Pancreas (tissue), 10 donors: Measurements from ENCODE around the gene SP6. TPM values are rescaled to one million over a fixed set of nuclear protein-coding genes. Genes with fewer than 3 reads are reported as not detected.

Experiments used
- ATAC-seq, 4 donors: fragments of 200-7000 bp; cut with Tn5 transposase; one replicate each; pipeline versions ENCODE4 v1.8.0 to v1.9.1; 2020; ENCODE audit warnings: mild to moderate bottlenecking in 4 of 4, moderate library complexity in 4 of 4
- DNase-seq, 6 donors: peaks; one replicate each; pipeline ENCODE4 v3.0.0-alpha.2; 2020
- FAIRE-seq: peaks from 2 replicates; lab custom pipeline; 2012; peaks lifted over from hg19 to GRCh38; lab: Jason Lieb, UNC
- H3K27ac ChIP-seq, 4 donors: fragments of 200-600 bp; sonication (generic); 1 replicate in 3 of 4; 2 replicates in 1 of 4; pipeline versions ENCODE4 v1.5.0 to v1.8.0; 2020
- H3K27me3 ChIP-seq, 4 donors: fragments of 200-600 bp; one replicate each; pipeline ENCODE4 v1.8.0; 2021
- H3K36me3 ChIP-seq, 3 donors: fragments of 200-600 bp; sonication (generic) in 1 of 3; one replicate each; pipeline versions ENCODE4 v1.5.0 to v1.8.0; 2020 to 2021
- H3K4me1 ChIP-seq, 3 donors: fragments of 200-600 bp; one replicate each; pipeline ENCODE4 v1.8.0; 2021
- H3K4me3 ChIP-seq, 4 donors: fragments of 200-600 bp; sonication (generic) in 2 of 4; one replicate each; pipeline versions ENCODE4 v1.5.0 to v1.8.0; 2020 to 2021
- H3K9me3 ChIP-seq, 4 donors: fragments of 200-600 bp; one replicate each; pipeline ENCODE4 v1.8.0; 2021
- WGBS, 2 donors: extraction: QIAGEN DNeasy Blood & Tissue Kit; methylation state at CpG; one replicate each; pipeline ENCODE4 v1.1.7; 2013; 5-methylcytosine and 5-hydroxymethylcytosine counted together
- intact Hi-C, 3 donors: fragments of 100-400 bp; cut with DNase I; formaldehyde crosslinking; loops; one replicate each; pipeline versions ENCODE4 v1.11.1 to v1.14.2; 2022
- polyA plus RNA-seq, 2 donors: library from polyadenylated mRNA; stranded (reverse); fragments of 200-250 nt; gene quantifications; one replicate each; pipeline ENCODE4 v1.2.3, GENCODE V29; 2013
- total RNA-seq, 6 donors: library from RNA; stranded (reverse); fragmentation: NEBNext Ultra II Directional in 4 of 6; extraction: Animal tissue kit (Norgen Biotek cat#: 25700) in 4 of 6; gene quantifications; one replicate each; pipeline versions ENCODE4 v1.2.1 to v1.2.4, GENCODE V29; 2021 to 2023
- TF ChIP-seq, protein P1 (sequence below), 4 donors: fragments of 200-600 bp; sonication (generic) in 3 of 4; IDR thresholded peaks; one replicate each; pipeline versions ENCODE4 v1.5.0 to v1.8.0; 2021; ENCODE audit warnings: antibody characterized with exemption in 4 of 4
- donor health status: healthy with polysubstance abuse.
- donor health status: DM: no; HTN: no; CAD: no; lungs with moderate emphysema.
- donor health status: DM: no; HTN: no; CAD: no.
- donor health status: control.
- donor health status: control.
- donor health status: Bipolar disorder and iron deficiency.
- donor health status: DM: yes; HTN: yes; CAD: no.
- donor health status: DM: no; HTN: no; CAD: no.
- donor health status: DM: no; HTN: no; CAD: no.
- donor health status: DM: yes; HTN: yes; CAD: no.

The SP6 gene
- total and polyA plus RNA-seq, 8 donors, result 0.12 to 0.56 (median 0.22) TPM

- TF ChIP-seq, protein P1, sequence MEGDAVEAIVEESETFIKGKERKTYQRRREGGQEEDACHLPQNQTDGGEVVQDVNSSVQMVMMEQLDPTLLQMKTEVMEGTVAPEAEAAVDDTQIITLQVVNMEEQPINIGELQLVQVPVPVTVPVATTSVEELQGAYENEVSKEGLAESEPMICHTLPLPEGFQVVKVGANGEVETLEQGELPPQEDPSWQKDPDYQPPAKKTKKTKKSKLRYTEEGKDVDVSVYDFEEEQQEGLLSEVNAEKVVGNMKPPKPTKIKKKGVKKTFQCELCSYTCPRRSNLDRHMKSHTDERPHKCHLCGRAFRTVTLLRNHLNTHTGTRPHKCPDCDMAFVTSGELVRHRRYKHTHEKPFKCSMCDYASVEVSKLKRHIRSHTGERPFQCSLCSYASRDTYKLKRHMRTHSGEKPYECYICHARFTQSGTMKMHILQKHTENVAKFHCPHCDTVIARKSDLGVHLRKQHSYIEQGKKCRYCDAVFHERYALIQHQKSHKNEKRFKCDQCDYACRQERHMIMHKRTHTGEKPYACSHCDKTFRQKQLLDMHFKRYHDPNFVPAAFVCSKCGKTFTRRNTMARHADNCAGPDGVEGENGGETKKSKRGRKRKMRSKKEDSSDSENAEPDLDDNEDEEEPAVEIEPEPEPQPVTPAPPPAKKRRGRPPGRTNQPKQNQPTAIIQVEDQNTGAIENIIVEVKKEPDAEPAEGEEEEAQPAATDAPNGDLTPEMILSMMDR (IDR thresholded peaks at IDR 0.05), result no peak
- FAIRE-seq (no peak), DNase-seq (peak in 2 of 6 donors; percentile 18 to 26), ATAC-seq (no peak)
- H3K27me3 ChIP-seq, result no peaks in the 10 kb centered on the region
- peaks cover 0 to 14% (median 4%) of the 10 kb centered on the region in 3 donors for H3K4me1 ChIP-seq
- no peaks in the 10 kb centered on the region for H3K9me3 ChIP-seq
- 88 to 91% methylated on average over 4 of the region's 4 CpGs for WGBS, 2 donors
- H3K27ac ChIP-seq, result no peak overlapping the region
- peaks cover 0 to 36% (median 28%) of the 10 kb centered on the region in 3 donors for H3K36me3 ChIP-seq
- intact Hi-C loops, result no loop called here
- H3K4me3 ChIP-seq, result no peak overlapping the region
Observed at GRCh38 chr17:47822785-47823184, 28.2 kb downstream of the SP6 start.

DNA sequence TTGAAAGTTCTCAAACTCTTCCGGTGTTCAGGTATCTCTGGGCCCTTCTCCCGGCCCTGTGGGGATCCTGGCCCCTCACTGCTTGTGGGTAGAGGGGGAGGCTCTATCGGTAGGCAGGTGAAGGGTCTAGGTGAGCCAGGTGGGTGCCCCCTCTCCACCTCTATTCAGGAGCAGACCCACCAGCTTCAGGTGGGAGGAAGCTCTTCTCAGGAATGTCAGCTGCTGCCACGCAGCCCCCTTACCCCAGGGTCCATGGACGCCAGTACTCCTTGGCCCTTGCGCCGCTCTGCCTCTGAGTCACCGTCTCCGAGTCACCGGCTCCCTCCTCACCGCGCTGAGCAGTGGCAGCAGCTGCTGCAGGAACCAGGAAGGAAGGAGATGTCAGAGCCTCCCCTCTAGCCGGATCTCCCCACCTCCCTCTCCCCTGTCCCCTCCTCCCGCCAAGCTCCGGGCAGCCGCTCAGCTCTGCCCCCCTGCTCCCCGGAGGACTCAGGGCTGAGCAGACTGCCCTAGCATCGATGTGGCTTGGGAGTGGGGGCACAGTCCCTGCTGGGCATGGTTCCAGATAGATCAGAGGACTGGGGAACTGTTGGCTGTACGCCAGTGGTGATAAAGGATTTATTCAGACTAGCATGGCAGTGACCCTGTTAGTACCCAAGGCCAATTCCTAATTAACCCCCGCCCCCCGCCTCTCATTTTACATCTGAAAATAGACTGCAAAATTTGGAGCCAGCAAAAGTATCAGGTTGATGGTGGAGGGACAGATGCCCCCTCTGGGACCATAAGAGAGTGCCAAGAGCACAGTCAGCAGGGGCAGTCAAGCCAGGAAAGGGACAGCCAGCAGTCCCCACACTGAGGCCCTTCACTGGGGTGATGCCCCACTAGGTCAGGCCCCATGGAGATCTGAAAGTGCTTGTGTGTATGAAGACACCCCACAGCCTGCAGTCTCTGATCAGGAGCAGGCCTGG lies 29.3 kb downstream of the SP6 start, which contains the start of gene OSBPL7:
Gene OSBPL7 (minus strand): TSS at position 371 of the 968 bp plus-strand sequence. CDS start 1,516 bp downstream, outside the sequence.
- Histone ChIP-seq H3K9me3 (no peaks in the 10 kb centered on the region), H3K36me3 (peaks cover 0 to 32% (median 29%) of the 10 kb centered on the region in 3 donors), H3K4me3 (peak within 1 kb of the TSS; percentile 51 to 85 (median 68)), H3K27me3 (no peaks in the 10 kb centered on the region), H3K27ac (peak within 1 kb of the TSS; percentile 42 to 71 (median 62)), H3K4me1 (peaks cover 0 to 14% (median 4%) of the 10 kb centered on the region in 3 donors)
- ATAC-seq, result peak; percentile 96 to 98 (median 97)
- FAIRE-seq, result no peak
- 4 to 5% methylated on average over 21 of the region's 21 CpGs for WGBS, 2 donors
- TF ChIP-seq, protein P1 (IDR thresholded peaks at IDR 0.05), result no peak
- intact Hi-C loops, result no loop called here
- peak; percentile 85 to 94 (median 88) for DNase-seq

- Histone ChIP-seq H3K4me3 (peak overlapping the region; percentile 51 to 85 (median 68)), H3K36me3 (peaks cover 0 to 34% (median 28%) of the 10 kb centered on the region in 3 donors), H3K9me3 (no peaks in the 10 kb centered on the region), H3K27me3 (no peaks in the 10 kb centered on the region), H3K27ac (peak overlapping the region; percentile 42 to 71 (median 62)), H3K4me1 (peaks cover 0 to 14% (median 4%) of the 10 kb centered on the region in 3 donors)
- FAIRE-seq, result no peak
- ATAC-seq, result peak; percentile 19 to 41 (median 36)
- TF ChIP-seq, protein P1 (IDR thresholded peaks at IDR 0.05), result no peak
- DNase-seq, result peak in 2 of 6 donors; percentile 51 to 63
- 1 to 5% methylated on average over 4 of the region's 4 CpGs for WGBS, 2 donors
- intact Hi-C loops, result no loop called here
Observed at GRCh38 chr17:47821031-47821423, 29.9 kb downstream of the SP6 start.

DNA sequence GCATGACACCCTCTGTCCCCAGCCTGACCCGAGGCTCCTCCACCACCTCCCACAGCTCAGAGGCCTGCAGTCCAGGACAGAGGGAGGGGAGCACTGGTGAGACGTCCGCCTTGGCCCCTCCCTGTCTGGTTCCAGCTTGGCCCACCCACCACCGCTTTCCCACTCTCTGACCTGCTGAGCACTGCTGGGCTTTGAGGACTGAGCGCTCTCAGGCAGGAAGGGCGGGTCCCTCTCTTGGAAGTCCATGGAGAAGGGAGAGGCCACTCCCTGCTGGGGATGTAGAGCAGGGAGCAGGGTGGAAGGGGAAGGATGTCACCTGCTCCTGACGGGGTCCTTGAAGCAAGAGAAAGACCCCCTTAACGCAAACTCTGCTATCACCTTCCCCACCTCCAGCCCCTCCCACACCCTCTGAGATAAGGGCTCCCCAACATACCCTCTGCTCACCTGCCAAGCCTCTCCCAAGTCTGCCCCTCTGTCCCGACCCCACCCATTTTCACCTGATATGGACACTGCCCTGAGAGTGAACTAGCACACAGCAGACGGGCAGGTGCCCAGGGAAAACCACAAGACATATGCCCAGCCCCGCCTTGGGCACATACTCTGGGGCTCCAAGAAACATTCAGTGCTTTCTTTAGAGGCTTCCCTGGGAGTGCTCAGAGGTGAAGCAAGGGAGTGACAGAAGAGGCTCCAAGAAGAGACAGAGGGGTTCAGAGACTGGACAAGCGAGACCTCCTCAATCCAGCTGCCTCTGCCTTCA lies 30.8 kb downstream of the SP6 start:
- Histone ChIP-seq H3K36me3 (peaks cover 0 to 41% (median 21%) of the 10 kb centered on the region in 3 donors), H3K27ac (no peak overlapping the region), H3K9me3 (no peaks in the 10 kb centered on the region), H3K4me1 (peaks cover 0 to 14% (median 4%) of the 10 kb centered on the region in 3 donors), H3K4me3 (peak overlapping the region in 2 of 4 donors; percentile 71 to 85), H3K27me3 (no peaks in the 10 kb centered on the region)
- TF ChIP-seq, protein P1 (IDR thresholded peaks at IDR 0.05), result no peak
- intact Hi-C loops, result no loop called here
- peak in 1 of 4 donors; percentile 5 for ATAC-seq
- FAIRE-seq, result no peak
- 53 to 56% methylated on average over 12 of the region's 12 CpGs for WGBS, 2 donors
- peak in 1 of 6 donors; percentile 34 for DNase-seq
